ENCODE data around the gene ZBTB32.
A peak's percentile ranks its signal among the peaks of the same experiment; 100 is the strongest.

The ZBTB32 gene

GRCh38 chr19:35719402-35720162 is 15.2 kb downstream of the ZBTB32 start:
- TF ChIP-seq CTCF (IDR thresholded peaks at IDR 0.05; ENCODE audit: low read depth, low read length, poor library complexity, severe bottlenecking), result no peak
- no peak for TF ChIP-seq EZH2phosphoT487 (IDR thresholded peaks at IDR 0.05; ENCODE audit: borderline replicate concordance, low read length)
- H3K9me2 ChIP-seq (replicated peaks; ENCODE audit: control insufficient read depth, low read length), result no peaks in the 10 kb centered on the region
- peaks cover 10% of the 10 kb centered on the region; the same call in 1 of the 2 replicates for H4K20me1 ChIP-seq (ENCODE audit: control insufficient read depth, insufficient read depth, low read depth, low read length)
- H3K36me3 ChIP-seq (ENCODE audit: control insufficient read depth, low read length), result peaks cover 46% of the 10 kb centered on the region
- no peaks in the 10 kb centered on the region for H3K27me3 ChIP-seq (ENCODE audit: control insufficient read depth, low read length)
- peak overlapping the region; percentile 98 for H3K4me3 ChIP-seq (ENCODE audit: low read length)
- H3K9me3 ChIP-seq (ENCODE audit: control insufficient read depth, insufficient read depth, low read length), result no peaks in the 10 kb centered on the region
- H3K4me2 ChIP-seq (ENCODE audit: low read length), result peak overlapping the region; percentile 90
- no peak overlapping the region for H3K27ac ChIP-seq (ENCODE audit: low read depth, low read length)
- H3F3A ChIP-seq (ENCODE audit: control insufficient read depth, insufficient read depth), result no peaks in the 10 kb centered on the region
- peaks cover 24% of the 10 kb centered on the region for H3K4me1 ChIP-seq (ENCODE audit: control insufficient read depth, low read length)
- peaks cover 43% of the 10 kb centered on the region for H3K79me2 ChIP-seq (ENCODE audit: control insufficient read depth, low read length)

- Histone ChIP-seq H3K9me2 (replicated peaks; ENCODE audit: control insufficient read depth, low read length) (no peaks in the 10 kb centered on the region), H3F3A (ENCODE audit: control insufficient read depth, insufficient read depth) (no peaks in the 10 kb centered on the region), H3K4me1 (ENCODE audit: control insufficient read depth, low read length) (peaks cover 24% of the 10 kb centered on the region), H3K27me3 (ENCODE audit: control insufficient read depth, low read length) (no peaks in the 10 kb centered on the region), H3K79me2 (ENCODE audit: control insufficient read depth, low read length) (peaks cover 43% of the 10 kb centered on the region), H3K9me3 (ENCODE audit: control insufficient read depth, insufficient read depth, low read length) (no peaks in the 10 kb centered on the region), H3K36me3 (ENCODE audit: control insufficient read depth, low read length) (peaks cover 52% of the 10 kb centered on the region), H3K4me2 (ENCODE audit: low read length) (no peak overlapping the region), H3K4me3 (ENCODE audit: low read length) (no peak overlapping the region), H3K27ac (ENCODE audit: low read depth, low read length) (no peak overlapping the region), H4K20me1 (ENCODE audit: control insufficient read depth, insufficient read depth, low read depth, low read length) (peaks cover 10% of the 10 kb centered on the region; the same call in 1 of the 2 replicates)
- TF ChIP-seq CTCF (IDR thresholded peaks at IDR 0.05; ENCODE audit: low read depth, low read length, poor library complexity, severe bottlenecking) (no peak), EZH2phosphoT487 (IDR thresholded peaks at IDR 0.05; ENCODE audit: borderline replicate concordance, low read length) (no peak)
These were observed 15.8 kb downstream of the ZBTB32 start for GRCh38 chr19:35720163-35720524.

GRCh38 chr19:35720648-35721047 is 16.3 kb downstream of the ZBTB32 start:
- Histone ChIP-seq H3K27me3 (ENCODE audit: control insufficient read depth, low read length) (no peaks in the 10 kb centered on the region), H3K4me2 (ENCODE audit: low read length) (no peak overlapping the region), H4K20me1 (ENCODE audit: control insufficient read depth, insufficient read depth, low read depth, low read length) (peaks cover 10% of the 10 kb centered on the region; the same call in 1 of the 2 replicates), H3K27ac (ENCODE audit: low read depth, low read length) (no peak overlapping the region), H3K4me3 (ENCODE audit: low read length) (no peak overlapping the region), H3K36me3 (ENCODE audit: control insufficient read depth, low read length) (peaks cover 57% of the 10 kb centered on the region), H3K79me2 (ENCODE audit: control insufficient read depth, low read length) (peaks cover 43% of the 10 kb centered on the region), H3F3A (ENCODE audit: control insufficient read depth, insufficient read depth) (no peaks in the 10 kb centered on the region), H3K9me2 (replicated peaks; ENCODE audit: control insufficient read depth, low read length) (no peaks in the 10 kb centered on the region), H3K4me1 (ENCODE audit: control insufficient read depth, low read length) (peaks cover 20% of the 10 kb centered on the region), H3K9me3 (ENCODE audit: control insufficient read depth, insufficient read depth, low read length) (no peaks in the 10 kb centered on the region)
- TF ChIP-seq CTCF (IDR thresholded peaks at IDR 0.05; ENCODE audit: low read depth, low read length, poor library complexity, severe bottlenecking), result no peak
- no peak for TF ChIP-seq EZH2phosphoT487 (IDR thresholded peaks at IDR 0.05; ENCODE audit: borderline replicate concordance, low read length)
